ENCODE data around the gene LCE4A.
"Not testable (repeated sequence)": the region's sequence is repeated elsewhere in the genome, so short reads cannot be mapped to it uniquely, and the experiment has no call there.

Gene LCE4A

DNA sequence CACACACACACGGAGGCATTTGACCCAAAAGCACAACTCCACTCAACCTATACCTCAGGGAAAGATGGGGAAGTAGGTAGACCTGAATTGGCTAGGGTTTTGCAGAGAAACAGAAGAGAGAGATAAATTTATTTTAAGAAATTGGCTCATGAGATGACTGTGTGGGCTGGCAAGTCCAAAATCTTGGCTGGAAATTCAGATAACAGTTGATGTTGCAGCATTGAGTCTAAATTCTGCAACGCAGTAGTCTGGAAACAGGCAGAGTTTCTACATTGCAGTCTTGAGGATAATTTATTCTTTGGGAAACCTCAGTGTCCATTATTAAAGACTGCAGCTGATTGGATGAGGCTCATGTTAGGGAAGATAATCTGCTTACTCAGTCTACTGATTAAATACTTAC is 26.3 kb upstream of the LCE4A start:
- DNase-seq (ENCODE audit: low spot score): no peak
- TF ChIP-seq, protein P1, sequence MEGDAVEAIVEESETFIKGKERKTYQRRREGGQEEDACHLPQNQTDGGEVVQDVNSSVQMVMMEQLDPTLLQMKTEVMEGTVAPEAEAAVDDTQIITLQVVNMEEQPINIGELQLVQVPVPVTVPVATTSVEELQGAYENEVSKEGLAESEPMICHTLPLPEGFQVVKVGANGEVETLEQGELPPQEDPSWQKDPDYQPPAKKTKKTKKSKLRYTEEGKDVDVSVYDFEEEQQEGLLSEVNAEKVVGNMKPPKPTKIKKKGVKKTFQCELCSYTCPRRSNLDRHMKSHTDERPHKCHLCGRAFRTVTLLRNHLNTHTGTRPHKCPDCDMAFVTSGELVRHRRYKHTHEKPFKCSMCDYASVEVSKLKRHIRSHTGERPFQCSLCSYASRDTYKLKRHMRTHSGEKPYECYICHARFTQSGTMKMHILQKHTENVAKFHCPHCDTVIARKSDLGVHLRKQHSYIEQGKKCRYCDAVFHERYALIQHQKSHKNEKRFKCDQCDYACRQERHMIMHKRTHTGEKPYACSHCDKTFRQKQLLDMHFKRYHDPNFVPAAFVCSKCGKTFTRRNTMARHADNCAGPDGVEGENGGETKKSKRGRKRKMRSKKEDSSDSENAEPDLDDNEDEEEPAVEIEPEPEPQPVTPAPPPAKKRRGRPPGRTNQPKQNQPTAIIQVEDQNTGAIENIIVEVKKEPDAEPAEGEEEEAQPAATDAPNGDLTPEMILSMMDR (IDR thresholded peaks at IDR 0.05; ENCODE audit: extremely low read depth, missing control alignments): no peak

DNA sequence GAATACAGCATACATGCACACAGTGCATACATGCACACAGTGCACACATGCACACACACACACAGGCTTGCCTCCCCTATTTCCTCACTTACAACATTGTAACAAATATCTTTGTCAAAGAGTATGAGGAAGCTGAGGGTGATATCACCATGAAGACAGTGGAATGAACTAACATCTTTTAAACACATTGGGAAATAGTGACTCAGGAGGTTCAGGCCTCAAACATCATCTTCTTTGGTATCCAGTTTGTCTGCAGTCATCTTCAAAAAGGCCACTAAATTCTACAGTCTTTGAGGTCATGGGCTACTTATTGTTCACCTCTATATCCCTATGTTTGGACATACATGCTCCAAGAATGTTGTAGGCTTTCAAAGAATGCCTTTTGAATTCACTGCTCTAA is 24.1 kb upstream of the LCE4A start:
- DNase-seq (ENCODE audit: low spot score): no peak

DNA sequence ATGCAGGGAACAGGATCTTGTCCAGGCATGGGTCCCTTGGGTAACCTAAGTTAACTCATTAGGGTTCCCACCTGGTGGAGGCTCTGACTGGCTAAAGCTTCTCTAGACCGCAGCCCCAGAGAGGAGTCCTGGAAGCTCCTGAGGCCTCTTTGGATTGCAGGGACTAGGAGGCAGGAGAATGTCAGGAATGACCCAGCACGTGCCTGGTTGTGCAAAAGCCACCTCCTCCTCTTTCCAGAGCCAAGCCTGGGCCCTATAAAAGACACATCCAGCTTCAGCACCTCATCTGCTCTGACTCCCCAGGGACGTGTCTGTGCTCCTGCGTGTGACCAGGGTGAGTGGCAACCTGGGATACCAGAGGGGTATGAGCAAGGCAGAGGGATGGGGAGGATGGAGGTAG is 22.1 kb upstream of the LCE4A start, which contains the start of gene LCE2B:
LCE2B (plus strand) TSS at position 301 of the 400 bp plus-strand sequence. CDS start 721 bp downstream, outside the sequence.
- DNase-seq (ENCODE audit: low spot score): not testable (repeated sequence)

More for the DNA sequence above, 24.1 kb upstream of the LCE4A start:
- TF ChIP-seq, protein P1 (IDR thresholded peaks at IDR 0.05; ENCODE audit: extremely low read depth, missing control alignments): no peak

DNA sequence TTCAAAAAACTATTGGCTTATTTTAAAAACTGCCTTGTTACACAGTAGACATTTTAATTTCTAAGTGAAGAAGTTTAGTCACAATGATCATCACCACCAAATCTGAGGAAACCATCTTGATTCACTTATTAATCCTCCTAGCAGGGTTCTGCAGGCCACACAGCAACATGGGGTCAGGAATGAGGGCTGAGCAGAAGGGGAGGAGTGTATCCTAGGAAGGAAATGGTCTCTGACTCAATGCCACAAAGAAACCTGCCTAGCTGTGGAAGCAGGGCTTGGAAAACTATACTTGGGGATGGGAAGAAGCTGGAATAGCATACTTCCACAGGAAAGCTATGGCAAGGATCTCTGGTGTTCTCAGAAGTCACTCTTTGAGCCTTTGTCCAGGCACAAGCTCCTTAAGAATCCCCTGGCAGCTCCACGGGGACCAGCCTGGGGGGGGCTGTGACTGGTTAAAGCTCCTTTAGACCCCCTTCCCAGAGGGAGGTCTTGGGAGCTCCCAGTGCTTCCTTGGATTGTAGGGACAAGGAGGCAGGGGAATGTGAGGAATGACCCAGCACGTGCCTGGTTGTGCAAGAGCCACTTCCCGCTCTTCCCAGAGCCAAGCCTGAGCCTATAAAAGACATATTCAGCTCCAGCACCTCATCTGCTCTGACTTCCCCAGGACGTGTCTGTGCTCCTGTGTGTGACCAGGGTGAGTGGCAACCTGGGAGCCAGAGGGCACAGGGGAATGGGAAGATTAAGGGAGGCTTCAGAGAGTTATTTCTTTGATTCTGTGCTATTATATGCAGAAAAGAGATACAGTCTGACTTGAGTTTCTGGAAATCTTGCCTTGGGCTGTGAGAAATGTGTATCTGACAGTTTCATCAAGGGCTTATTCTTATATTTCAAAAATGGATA is 10.0 kb upstream of the LCE4A start, which contains the start of gene LCE2A:
LCE2A (plus strand) TSS at position 645 of the 900 bp plus-strand sequence. CDS start 557 bp downstream, outside the sequence.
- TF ChIP-seq, protein P1 (IDR thresholded peaks at IDR 0.05; ENCODE audit: extremely low read depth, missing control alignments): no peak
- DNase-seq (ENCODE audit: low spot score): no peak

DNA sequence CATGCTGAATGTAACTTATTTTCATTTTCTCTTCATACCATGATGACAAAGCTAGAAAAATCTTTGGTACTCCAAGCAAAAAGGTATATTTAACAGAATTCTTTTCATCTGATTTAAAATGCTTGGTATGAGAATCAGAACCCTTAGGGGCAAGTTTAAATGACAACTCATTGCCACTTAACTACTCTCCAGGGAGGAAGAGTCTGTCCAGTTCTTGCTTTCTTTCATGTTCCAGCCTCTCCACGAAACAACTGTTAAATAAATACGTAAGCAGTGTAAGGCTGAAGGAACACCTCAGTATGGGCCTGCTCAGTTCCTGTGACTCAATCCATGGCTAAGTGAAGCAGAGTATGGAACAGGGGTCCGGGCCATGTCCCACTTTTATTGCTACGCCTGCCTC is 8.2 kb upstream of the LCE4A start:
- TF ChIP-seq, protein P1 (IDR thresholded peaks at IDR 0.05; ENCODE audit: extremely low read depth, missing control alignments): no peak
- no peak for DNase-seq (ENCODE audit: low spot score)

DNA sequence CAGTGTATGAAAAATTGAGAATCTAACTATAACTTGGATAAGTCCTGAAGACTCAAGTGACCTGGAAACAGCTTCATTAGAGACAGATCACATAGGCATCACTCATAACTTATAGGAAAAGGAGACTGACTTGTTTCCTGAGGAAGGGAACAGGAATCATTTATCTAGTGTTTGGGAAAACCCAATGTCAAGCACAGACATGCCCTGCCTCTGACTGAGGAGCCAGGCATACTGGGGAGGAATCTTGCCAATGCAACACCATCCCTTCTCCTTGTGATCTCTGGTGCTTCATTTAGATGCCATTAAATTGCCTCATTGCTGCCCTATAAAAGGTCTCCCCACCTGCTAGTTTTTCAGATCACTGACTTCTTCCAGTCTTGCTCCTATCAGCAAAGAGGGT is 10.3 kb downstream of the LCE4A start:
- TF ChIP-seq, protein P1 (IDR thresholded peaks at IDR 0.05; ENCODE audit: extremely low read depth, missing control alignments): no peak
- DNase-seq (ENCODE audit: low spot score): no peak

DNA sequence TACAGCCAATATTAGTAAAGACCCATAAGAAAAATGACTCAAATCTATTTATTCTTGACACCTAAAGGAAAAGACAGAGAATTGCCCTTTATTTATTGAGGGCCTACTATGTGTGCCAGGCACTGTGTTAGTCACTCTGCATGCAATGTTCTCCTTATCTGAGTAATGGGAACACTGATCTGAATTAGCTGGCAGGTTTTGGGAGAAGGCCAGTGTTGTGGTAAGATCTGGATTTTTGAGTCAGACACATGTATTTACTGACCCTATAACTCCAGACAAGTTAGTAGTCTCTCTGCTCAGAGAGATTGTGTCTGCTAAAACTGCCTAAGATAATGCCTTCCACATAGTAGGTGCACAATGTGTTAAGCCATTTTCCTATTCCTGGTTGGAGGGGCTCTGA is 17.3 kb downstream of the LCE4A start:
- TF ChIP-seq, protein P1 (IDR thresholded peaks at IDR 0.05; ENCODE audit: extremely low read depth, missing control alignments): no peak
- DNase-seq (ENCODE audit: low spot score): no peak

All from GM20000 (cell line).